ENCODE measurements around the gene DRD2.
A peak's percentile ranks its signal among the peaks of the same experiment; 100 is the strongest.

Gene DRD2

DNA sequence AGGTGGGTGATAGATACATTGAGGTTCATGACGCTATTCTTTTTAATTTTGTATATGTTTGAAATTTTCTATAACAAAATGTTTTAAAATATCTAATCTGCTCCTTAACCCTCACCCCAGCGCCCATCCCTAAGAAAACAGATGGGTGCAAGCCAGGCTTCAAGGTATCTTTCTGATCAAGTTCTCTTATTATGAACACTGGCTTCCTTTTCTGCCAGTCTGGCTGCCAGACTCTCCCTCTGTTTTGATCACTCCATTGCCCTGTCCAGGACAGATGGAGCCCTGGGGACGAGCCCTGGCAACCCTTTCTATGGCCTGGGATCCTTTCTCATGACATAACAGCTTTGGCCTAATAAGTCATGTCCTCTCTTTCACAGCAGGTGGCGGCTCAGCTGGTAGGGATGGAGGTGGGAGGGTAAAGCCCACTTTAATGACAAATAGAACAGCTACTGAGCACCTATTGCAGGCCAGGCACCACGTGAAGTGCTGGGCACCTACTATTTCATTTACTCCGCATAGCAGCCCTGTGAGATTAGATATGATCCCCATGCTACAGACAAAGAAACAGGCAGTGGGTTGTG lies 38.4 kb downstream of the DRD2 start:
- DNase-seq (ENCODE audit: insufficient read length) (no peak), FAIRE-seq (peak; percentile 65)
- TF ChIP-seq POLR2A (IDR thresholded peaks at IDR 0.05; ENCODE audit: low read depth, low read length) = no peak
- no peak for TF ChIP-seq POLR2AphosphoS5 (IDR thresholded peaks at IDR 0.05; ENCODE audit: low read depth, low read length)

- TF ChIP-seq POLR2A (IDR thresholded peaks at IDR 0.05; ENCODE audit: low read depth, low read length) (no peak), TAF1 (IDR thresholded peaks at IDR 0.05; ENCODE audit: borderline replicate concordance, low read depth, low read length) (no peak), POLR2AphosphoS5 (IDR thresholded peaks at IDR 0.05; ENCODE audit: low read depth, low read length) (no peak)
- FAIRE-seq = no peak
- DNase-seq (ENCODE audit: insufficient read length) = no peak
Observed at GRCh38 chr11:113435190-113435968, 39.8 kb downstream of the DRD2 start.

- no peak for FAIRE-seq
Observed at GRCh38 chr11:113431746-113432145, 43.5 kb downstream of the DRD2 start.

DNA sequence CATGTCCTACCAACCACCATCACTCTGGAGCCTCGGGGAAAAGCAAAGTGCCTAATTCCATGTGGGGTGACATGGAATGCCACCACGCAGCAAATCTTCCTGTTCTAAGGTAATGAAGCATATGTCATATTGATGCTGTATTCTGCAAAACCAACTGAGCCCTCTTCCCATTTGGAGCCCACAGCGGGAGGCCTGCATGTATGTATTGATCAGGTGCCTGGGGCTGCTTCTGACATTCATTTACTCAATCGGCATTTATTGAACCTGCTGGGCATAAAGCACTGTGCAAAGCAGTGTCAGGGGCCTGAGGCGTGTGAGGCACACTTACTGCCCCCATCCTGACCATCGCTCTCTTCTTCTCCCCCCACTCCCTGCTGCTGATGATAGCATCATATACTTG lies 48.5 kb downstream of the DRD2 start:
- DNase-seq (ENCODE audit: insufficient read length) (no peak), FAIRE-seq (no peak)
- TF ChIP-seq POLR2A (IDR thresholded peaks at IDR 0.05; ENCODE audit: low read depth, low read length) = no peak
- no peak for TF ChIP-seq TAF1 (IDR thresholded peaks at IDR 0.05; ENCODE audit: borderline replicate concordance, low read depth, low read length)
- no peak for TF ChIP-seq POLR2AphosphoS5 (IDR thresholded peaks at IDR 0.05; ENCODE audit: low read depth, low read length)

More at GRCh38 chr11:113431746-113432145, 43.5 kb downstream of the DRD2 start:
- no peak for DNase-seq (ENCODE audit: insufficient read length)
- TF ChIP-seq POLR2AphosphoS5 (IDR thresholded peaks at IDR 0.05; ENCODE audit: low read depth, low read length) (no peak), TAF1 (IDR thresholded peaks at IDR 0.05; ENCODE audit: borderline replicate concordance, low read depth, low read length) (no peak), POLR2A (IDR thresholded peaks at IDR 0.05; ENCODE audit: low read depth, low read length) (no peak)

DNA sequence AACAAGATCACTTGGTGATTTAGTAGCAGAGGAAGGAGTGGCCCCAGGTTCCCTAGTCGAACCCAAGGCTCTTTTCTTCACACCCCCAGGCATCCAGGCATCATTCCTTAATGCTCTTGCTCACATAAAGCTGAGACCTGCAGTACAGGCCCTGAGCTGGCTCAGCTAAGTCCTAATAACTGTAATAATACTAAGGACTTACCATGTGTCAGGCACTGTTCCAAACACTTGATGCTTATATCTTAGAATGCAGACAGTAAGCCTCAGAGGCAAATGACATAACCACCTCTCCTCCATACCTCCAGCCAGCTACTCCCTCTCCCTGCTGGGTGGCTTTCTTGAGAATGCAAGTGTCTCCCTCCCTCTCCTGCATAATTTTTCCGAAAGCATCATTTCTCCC lies 54.4 kb downstream of the DRD2 start:
- FAIRE-seq = no peak

GRCh38 chr11:113419454-113420003 lies 55.7 kb downstream of the DRD2 start:
- FAIRE-seq (no peak), DNase-seq (ENCODE audit: insufficient read length) (no peak)
- TF ChIP-seq POLR2AphosphoS5 (IDR thresholded peaks at IDR 0.05; ENCODE audit: low read depth, low read length) (no peak), TAF1 (IDR thresholded peaks at IDR 0.05; ENCODE audit: borderline replicate concordance, low read depth, low read length) (no peak), POLR2A (IDR thresholded peaks at IDR 0.05; ENCODE audit: low read depth, low read length) (no peak)

More for the DNA sequence above, 54.4 kb downstream of the DRD2 start:
- DNase-seq (ENCODE audit: insufficient read length) = no peak
- TF ChIP-seq POLR2AphosphoS5 (IDR thresholded peaks at IDR 0.05; ENCODE audit: low read depth, low read length) = no peak
- no peak for TF ChIP-seq TAF1 (IDR thresholded peaks at IDR 0.05; ENCODE audit: borderline replicate concordance, low read depth, low read length)
- no peak for TF ChIP-seq POLR2A (IDR thresholded peaks at IDR 0.05; ENCODE audit: low read depth, low read length)

DNA sequence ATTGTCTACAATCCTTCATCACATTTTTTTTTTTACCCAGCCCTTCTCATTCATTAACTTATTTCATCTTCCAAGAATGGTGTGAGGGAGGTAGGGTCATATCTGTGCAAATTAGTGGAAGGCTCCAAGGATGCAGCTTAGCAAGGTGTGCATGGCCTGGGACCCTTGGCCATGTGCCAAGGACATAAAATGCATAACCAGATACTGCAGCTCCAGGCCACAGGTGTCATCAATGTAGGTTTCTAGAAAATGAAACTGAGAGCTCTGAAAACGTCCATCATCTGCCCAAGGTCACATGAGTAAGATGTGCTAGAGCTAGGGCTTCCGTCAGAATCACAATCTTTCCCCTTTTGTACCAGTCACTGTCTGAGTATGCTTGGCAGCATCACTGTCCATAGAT lies 57.8 kb downstream of the DRD2 start:
- TF ChIP-seq POLR2AphosphoS5 (IDR thresholded peaks at IDR 0.05; ENCODE audit: low read depth, low read length) = no peak
- TF ChIP-seq POLR2A (IDR thresholded peaks at IDR 0.05; ENCODE audit: low read depth, low read length) = no peak
- TF ChIP-seq TAF1 (IDR thresholded peaks at IDR 0.05; ENCODE audit: borderline replicate concordance, low read depth, low read length) = no peak
- FAIRE-seq (no peak), DNase-seq (ENCODE audit: insufficient read length) (no peak)

DNA sequence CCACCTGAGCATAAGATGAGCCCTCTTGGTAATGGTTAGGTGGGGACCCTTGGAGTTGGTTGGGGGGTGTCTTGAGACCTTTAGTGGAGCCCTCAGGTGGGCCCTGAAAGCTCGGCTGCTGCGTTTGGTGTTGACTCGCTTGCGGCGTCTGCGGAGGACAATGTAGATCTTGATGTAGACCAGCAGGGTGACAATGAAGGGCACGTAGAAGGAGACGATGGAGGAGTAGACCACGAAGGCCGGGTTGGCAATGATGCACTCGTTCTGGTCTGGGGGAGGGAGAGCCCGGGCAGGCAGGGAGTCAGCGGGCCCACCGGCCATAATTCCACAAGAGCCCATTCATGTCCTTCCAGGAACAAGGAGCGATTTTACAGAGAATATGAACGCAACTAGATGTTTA lies 59.9 kb downstream of the DRD2 start:
- FAIRE-seq (no peak), DNase-seq (ENCODE audit: insufficient read length) (no peak)

DNA sequence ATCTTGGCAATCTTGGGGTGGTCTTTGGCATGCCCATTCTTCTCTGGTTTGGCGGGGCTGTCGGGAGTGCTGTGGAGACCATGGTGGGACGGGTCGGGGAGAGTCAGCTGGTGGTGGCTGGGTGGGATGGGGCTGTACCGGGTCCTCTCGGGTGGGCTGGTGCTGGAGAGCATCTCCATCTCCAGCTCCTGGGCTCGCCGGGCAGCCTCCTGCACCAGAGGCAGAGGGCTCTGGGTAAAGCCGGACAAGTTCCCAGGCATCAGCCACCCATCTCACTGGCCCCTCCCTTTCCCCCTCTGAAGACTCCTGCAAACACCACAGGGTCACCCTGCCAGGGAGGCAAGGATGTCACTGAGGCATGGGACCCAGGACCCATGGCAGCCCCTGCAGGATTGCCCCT lies 62.5 kb downstream of the DRD2 start:
- DNase-seq (ENCODE audit: insufficient read length) = no peak
- no peak for FAIRE-seq
- TF ChIP-seq POLR2A (IDR thresholded peaks at IDR 0.05; ENCODE audit: low read depth, low read length) = no peak
- TF ChIP-seq POLR2AphosphoS5 (IDR thresholded peaks at IDR 0.05; ENCODE audit: low read depth, low read length) = no peak
- TF ChIP-seq TAF1 (IDR thresholded peaks at IDR 0.05; ENCODE audit: borderline replicate concordance, low read depth, low read length) = no peak

More for the DNA sequence above, 59.9 kb downstream of the DRD2 start:
- TF ChIP-seq POLR2A (IDR thresholded peaks at IDR 0.05; ENCODE audit: low read depth, low read length) (no peak), POLR2AphosphoS5 (IDR thresholded peaks at IDR 0.05; ENCODE audit: low read depth, low read length) (no peak), TAF1 (IDR thresholded peaks at IDR 0.05; ENCODE audit: borderline replicate concordance, low read depth, low read length) (no peak)

DNA sequence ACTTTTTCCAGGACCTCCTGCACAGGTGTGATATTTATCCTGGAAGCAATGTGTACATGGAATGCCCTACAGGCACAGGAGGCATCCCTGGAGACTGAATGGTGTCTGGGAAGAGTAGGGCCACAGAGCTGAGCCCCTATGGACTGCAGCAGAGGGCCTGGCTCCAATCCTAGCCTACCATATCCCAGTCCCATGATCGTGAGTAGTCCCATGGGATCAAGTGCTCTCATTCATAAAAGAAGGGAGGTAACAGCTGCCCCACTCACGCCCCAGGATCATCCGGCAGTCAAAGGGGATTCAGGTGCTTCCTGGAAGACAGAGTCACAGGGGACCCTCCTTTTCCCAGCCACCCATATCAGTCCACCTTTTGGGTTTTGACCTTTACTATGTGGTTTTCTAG lies 63.7 kb downstream of the DRD2 start:
- FAIRE-seq (no peak), DNase-seq (ENCODE audit: insufficient read length) (no peak)
- TF ChIP-seq TAF1 (IDR thresholded peaks at IDR 0.05; ENCODE audit: borderline replicate concordance, low read depth, low read length) = no peak
- no peak for TF ChIP-seq POLR2A (IDR thresholded peaks at IDR 0.05; ENCODE audit: low read depth, low read length)
- TF ChIP-seq POLR2AphosphoS5 (IDR thresholded peaks at IDR 0.05; ENCODE audit: low read depth, low read length) = no peak

DNA sequence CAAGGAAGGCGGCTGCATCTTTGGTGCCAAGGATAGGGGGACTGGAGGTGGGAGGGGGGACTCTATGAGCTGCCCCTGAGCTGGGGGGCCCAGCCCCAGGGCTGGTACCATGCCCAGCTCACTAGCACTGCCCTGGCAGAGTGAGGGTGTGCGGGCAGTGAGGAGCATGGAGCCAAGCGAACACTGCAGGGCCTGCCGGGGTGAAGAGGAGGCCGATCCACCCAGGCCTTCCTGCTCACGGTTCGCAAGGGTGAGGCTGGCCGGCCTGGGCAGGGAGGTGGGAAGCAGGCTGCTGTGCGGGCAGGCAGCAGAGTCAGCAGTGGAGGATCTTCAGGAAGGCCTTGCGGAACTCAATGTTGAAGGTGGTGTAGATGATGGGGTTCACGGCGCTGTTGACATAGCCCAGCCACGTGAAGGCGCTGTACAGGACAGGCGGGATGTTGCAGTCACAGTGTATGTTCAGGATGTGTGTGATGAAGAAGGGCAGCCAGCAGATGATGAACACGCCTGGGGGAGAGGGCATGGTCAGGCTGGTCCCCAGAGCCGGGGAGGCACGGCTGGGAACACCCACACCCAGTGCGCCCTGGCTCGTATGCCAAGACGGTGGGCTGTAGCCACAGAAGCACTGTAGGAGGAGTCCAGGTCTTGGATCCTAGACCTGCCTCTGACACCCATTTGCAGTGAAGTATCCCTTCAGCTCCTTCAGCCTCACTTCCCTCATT lies 64.6 kb downstream of the DRD2 start:
- no peak for FAIRE-seq
- TF ChIP-seq POLR2A (IDR thresholded peaks at IDR 0.05; ENCODE audit: low read depth, low read length) = no peak
- no peak for TF ChIP-seq TAF1 (IDR thresholded peaks at IDR 0.05; ENCODE audit: borderline replicate concordance, low read depth, low read length)
- no peak for TF ChIP-seq POLR2AphosphoS5 (IDR thresholded peaks at IDR 0.05; ENCODE audit: low read depth, low read length)
- no peak for DNase-seq (ENCODE audit: insufficient read length)

Measured in GM12892 (cell line).